GM19023 (cell line): ENCODE data around the gene NTN4.
"Not testable (repeated sequence)": the region's sequence is repeated elsewhere in the genome, so short reads cannot be mapped to it uniquely, and the experiment has no call there.

Experiments
- ATAC-seq: cut with Tn5 transposase; IDR thresholded peaks from one replicate; pipeline ENCODE4 v1.9.1; 2021; ENCODE audit warnings: mild to moderate bottlenecking, moderate library complexity; ENCODE audit not compliant: unreplicated experiment

NTN4 gene

GRCh38 chr12:95717316-95717928 lies 73.1 kb downstream of the NTN4 start:
- ATAC-seq, result no peak

- ATAC-seq, result no peak
These were observed 75.4 kb downstream of the NTN4 start for GRCh38 chr12:95715177-95715576.

GRCh38 chr12:95712269-95712668 lies 78.3 kb downstream of the NTN4 start:
- no peak for ATAC-seq

- no peak for ATAC-seq
These were observed 80.2 kb downstream of the NTN4 start for GRCh38 chr12:95710386-95710785.

- no peak for ATAC-seq
These were observed 81.4 kb downstream of the NTN4 start for GRCh38 chr12:95709152-95709551.

GRCh38 chr12:95705143-95705542 lies 85.4 kb downstream of the NTN4 start:
- no peak for ATAC-seq

GRCh38 chr12:95703986-95704385 lies 86.6 kb downstream of the NTN4 start:
- ATAC-seq, result no peak

GRCh38 chr12:95701722-95702418 lies 88.7 kb downstream of the NTN4 start:
- ATAC-seq, result no peak

GRCh38 chr12:95701275-95701674 lies 89.3 kb downstream of the NTN4 start:
- ATAC-seq, result no peak

- ATAC-seq, result peak; percentile 96
These were observed 90.2 kb downstream of the NTN4 start for GRCh38 chr12:95700316-95700785.

GRCh38 chr12:95699579-95699978 lies 91.0 kb downstream of the NTN4 start:
- ATAC-seq, result no peak

GRCh38 chr12:95694136-95694535 lies 96.4 kb downstream of the NTN4 start:
- no peak for ATAC-seq

- ATAC-seq, result no peak
These were observed 96.9 kb downstream of the NTN4 start for GRCh38 chr12:95693689-95694088.

GRCh38 chr12:95690861-95691635 lies 99.5 kb downstream of the NTN4 start:
- no peak for ATAC-seq

- ATAC-seq, result no peak
These were observed 102.6 kb downstream of the NTN4 start for GRCh38 chr12:95687937-95688336.

- no peak for ATAC-seq
These were observed 107.1 kb downstream of the NTN4 start for GRCh38 chr12:95683418-95683817.

- ATAC-seq, result no peak
These were observed 109.3 kb downstream of the NTN4 start for GRCh38 chr12:95681210-95681765.

GRCh38 chr12:95678684-95679083 lies 111.9 kb downstream of the NTN4 start:
- ATAC-seq, result no peak

- ATAC-seq, result not testable (repeated sequence)
These were observed 112.8 kb downstream of the NTN4 start for GRCh38 chr12:95677782-95678181.

- no peak for ATAC-seq
These were observed 115.9 kb downstream of the NTN4 start for GRCh38 chr12:95674631-95675030.

GRCh38 chr12:95674163-95674562 lies 116.4 kb downstream of the NTN4 start:
- no peak for ATAC-seq

GRCh38 chr12:95673576-95673975 lies 117.0 kb downstream of the NTN4 start:
- ATAC-seq, result no peak
